ENCODE results near the gene SMAD3. TPM values are rescaled to one million over a fixed set of nuclear protein-coding genes. Genes with fewer than 3 reads are reported as not detected.

SMAD3 gene
- total RNA-seq, 1 donor = 67.8 TPM

DNA sequence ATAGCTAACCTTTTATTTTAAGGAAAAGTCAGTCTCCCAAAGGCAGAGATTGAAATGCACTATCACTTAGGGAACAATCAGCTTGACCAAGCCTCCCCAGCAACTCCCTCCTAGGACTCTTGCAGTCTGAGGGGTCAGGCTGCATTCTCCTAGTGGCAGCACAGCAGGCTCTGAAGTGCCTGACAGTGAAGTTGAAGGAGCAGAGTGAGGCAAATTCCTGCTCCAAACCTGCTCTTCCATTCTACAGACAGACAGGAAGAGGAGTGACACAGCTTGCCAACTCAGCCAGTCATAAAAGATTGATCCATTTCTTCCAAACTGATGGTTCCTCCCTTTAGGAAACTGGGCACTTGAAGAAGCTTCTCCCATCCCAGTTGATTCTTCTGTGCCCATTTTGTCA, 43.9 kb upstream of the SMAD3 start:
- DNase-seq (ENCODE audit: low read depth) = no peak
- no peak overlapping the region for H3K4me3 ChIP-seq (ENCODE audit: low read depth, low read length)
- TF ChIP-seq, protein P1, sequence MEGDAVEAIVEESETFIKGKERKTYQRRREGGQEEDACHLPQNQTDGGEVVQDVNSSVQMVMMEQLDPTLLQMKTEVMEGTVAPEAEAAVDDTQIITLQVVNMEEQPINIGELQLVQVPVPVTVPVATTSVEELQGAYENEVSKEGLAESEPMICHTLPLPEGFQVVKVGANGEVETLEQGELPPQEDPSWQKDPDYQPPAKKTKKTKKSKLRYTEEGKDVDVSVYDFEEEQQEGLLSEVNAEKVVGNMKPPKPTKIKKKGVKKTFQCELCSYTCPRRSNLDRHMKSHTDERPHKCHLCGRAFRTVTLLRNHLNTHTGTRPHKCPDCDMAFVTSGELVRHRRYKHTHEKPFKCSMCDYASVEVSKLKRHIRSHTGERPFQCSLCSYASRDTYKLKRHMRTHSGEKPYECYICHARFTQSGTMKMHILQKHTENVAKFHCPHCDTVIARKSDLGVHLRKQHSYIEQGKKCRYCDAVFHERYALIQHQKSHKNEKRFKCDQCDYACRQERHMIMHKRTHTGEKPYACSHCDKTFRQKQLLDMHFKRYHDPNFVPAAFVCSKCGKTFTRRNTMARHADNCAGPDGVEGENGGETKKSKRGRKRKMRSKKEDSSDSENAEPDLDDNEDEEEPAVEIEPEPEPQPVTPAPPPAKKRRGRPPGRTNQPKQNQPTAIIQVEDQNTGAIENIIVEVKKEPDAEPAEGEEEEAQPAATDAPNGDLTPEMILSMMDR (IDR thresholded peaks at IDR 0.05; ENCODE audit: insufficient read depth, low read depth, low read length) = no peak

DNA sequence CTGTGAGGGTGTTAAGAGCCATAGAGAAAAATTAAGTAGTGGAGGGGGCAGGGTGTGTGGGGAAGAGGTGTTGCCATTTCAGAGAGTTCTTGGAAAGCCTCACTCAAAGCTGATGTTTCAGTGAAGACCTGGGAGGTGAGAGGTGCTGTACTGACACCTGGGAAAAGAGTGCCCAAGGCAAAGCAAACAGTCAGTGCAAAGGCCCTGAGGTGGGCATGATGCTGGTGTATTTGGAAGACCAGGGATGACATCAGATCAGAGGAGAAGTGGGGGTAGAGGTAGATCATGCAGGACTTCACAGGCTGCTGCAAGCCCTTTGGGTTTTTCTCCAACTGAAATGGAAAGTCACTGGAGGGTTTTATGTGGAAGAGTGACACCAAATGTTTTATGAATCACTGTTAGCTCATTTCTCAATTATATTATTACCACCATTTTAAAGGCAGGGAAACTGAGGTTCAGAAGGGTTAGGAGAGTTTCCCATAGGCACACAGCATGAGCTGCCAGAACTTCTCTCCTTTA, 42.8 kb upstream of the SMAD3 start:
- H3K4me3 ChIP-seq (ENCODE audit: low read depth, low read length) = no peak overlapping the region
- DNase-seq (ENCODE audit: low read depth) = no peak
- TF ChIP-seq, protein P1 (IDR thresholded peaks at IDR 0.05; ENCODE audit: insufficient read depth, low read depth, low read length) = no peak

DNA sequence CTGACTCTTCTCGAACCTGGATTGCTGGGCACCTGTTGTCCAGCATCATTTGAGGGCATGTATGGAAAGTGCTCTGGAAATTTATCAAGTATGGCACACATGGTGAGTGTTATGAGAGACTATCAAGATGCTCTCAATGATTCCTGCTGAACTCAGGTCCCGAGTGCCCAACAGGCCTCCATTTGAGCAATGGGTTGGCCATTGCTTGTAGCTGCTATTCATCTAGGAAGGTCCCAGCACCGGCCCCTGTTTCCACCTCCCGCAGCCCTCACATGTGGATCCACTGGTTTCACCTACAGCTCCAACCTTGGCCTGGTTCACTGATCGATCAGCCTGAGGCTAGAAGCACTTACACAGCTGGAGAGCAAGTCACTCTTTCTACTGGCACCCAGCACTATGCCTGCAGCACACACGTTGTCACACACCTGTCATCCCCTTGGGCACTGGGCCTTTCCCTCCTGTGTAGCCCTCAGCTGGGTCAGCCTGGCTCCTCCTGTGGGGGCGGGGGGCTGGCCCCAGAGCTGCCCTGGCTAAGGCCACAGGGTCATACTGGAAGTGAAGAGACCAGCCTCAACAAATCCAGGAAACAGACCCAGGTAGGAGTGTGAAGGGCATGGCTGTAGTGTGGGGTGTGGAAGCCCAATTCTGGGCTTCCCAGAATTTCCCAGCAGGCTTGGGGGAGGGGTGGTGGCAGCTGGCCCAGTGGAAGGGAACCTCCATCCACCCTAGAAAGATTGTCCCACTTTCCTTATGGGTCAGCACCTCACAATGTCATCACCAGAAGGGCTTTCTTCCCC, 41.7 kb upstream of the SMAD3 start:
- DNase-seq (ENCODE audit: low read depth) = no peak
- no peak overlapping the region for H3K4me3 ChIP-seq (ENCODE audit: low read depth, low read length)
- TF ChIP-seq, protein P1 (IDR thresholded peaks at IDR 0.05; ENCODE audit: insufficient read depth, low read depth, low read length) = no peak

DNA sequence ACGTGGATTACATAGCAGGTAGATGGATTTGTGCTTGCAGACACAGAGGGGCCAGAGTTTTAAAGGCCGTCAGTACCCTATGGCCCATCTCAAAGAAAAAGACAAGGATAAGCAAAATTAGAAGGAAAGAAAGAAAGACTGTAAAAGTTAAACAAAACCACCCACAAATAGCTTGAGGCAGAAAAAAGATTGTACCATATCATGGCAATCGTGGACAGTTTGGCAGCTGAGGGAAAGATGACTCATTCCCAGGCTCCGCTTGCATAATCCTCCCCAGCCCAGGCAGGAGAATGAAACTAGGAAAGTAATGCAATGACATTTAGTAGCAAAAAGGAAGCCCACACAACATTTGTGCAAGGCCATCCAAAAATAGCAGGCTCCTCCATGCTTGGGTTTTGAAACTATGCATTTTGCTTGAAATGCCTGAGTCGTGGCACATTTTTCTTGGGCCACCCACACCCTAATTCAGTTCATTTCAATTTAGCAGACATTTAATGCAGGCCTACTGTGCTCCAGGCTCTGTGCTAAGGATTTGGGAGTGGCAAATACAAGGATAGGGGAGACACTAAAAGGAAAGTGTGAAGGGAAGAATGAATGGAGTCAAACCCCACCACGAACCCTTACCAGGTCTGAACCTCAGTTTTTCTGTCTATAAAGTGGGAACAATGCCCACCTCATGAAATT, 40.9 kb upstream of the SMAD3 start:
- DNase-seq (ENCODE audit: low read depth) = peak; percentile 97
- TF ChIP-seq, protein P1 (IDR thresholded peaks at IDR 0.05; ENCODE audit: insufficient read depth, low read depth, low read length) = no peak
- H3K4me3 ChIP-seq (ENCODE audit: low read depth, low read length) = no peak overlapping the region

DNA sequence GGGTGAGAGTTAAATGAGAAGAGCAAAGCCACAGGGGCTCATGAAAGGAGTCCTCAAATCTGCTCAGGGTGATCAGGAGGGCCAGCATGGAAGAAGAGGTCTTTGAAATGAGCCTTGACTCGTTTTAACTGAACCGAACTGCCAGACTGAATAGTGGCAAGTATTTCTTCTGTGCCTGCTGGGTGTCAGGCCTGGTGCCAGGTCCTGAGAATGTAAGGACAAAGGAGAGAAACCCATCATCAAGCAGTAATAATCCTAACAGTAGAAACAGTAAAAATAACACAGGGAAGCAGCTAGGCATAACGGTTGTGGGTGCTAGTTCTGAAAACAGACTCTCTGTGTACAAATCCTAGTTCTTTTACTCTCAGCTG, 40.4 kb upstream of the SMAD3 start:
- DNase-seq (ENCODE audit: low read depth) = no peak
- no peak overlapping the region for H3K4me3 ChIP-seq (ENCODE audit: low read depth, low read length)
- TF ChIP-seq, protein P1 (IDR thresholded peaks at IDR 0.05; ENCODE audit: insufficient read depth, low read depth, low read length) = no peak

DNA sequence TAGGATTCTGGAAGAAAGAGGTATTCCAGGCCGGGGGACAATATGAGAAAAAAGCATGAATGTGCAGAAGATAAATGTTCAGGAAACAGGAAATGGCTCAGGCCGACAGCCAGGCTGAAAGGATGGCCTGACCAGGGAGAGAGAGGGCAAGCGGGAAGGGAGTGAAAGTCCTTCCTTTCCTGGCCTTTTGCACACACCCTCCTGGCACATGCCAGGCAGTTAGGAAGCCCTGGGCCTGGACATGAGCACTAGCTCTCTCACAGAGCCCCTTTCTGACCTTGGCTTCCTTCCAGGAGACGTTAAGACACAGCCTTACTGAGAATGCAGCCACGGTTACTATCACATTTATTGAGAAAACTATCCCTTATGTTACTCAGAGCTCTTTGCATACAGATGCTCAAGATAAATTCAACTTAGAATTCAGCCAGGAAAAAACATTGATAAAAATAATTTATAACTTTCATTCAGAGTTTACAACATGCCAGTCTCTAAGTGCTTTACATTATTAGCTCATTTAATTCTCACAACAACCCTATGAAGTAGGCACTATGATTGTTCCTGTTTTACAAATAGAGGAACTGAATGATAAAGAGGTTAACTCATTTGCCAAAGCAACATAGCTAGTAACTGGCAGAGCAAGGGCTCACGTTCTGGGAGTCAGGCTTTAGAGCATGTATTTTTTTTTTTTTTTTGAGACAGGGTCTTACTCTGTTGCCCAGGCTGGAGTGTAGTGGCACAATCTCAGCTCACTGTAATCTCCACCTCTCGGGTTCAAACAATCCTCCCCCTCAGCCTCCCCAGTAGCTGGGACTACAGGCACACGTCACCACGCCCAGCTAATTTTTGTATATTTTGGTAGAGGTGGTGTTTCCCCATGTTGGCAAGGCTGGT, 39.4 kb upstream of the SMAD3 start:
- peak; percentile 84 for DNase-seq (ENCODE audit: low read depth)
- no peak overlapping the region for H3K4me3 ChIP-seq (ENCODE audit: low read depth, low read length)
- TF ChIP-seq, protein P1 (IDR thresholded peaks at IDR 0.05; ENCODE audit: insufficient read depth, low read depth, low read length) = no peak
